ENCODE measurements around the gene LITAFD. TPM values are rescaled to one million over a fixed set of nuclear protein-coding genes. Genes with fewer than 3 reads are reported as not detected.

The LITAFD gene
- polyA plus RNA-seq, 3 donors: not detected

GRCh38 chr16:8887431-8887765, 5.2 kb downstream of the LITAFD start:
- 94% methylated on average over 6 of the region's 6 CpGs for WGBS (ENCODE audit: insufficient coverage)
- no peak for DNase-seq

GRCh38 chr16:8887952-8888560, 5.9 kb downstream of the LITAFD start:
- no peak for TF ChIP-seq CTCF (IDR thresholded peaks at IDR 0.05)
- Mint-ChIP-seq H3K36me3 (peaks cover 39 to 41% of the 10 kb centered on the region in 2 donors), H3K27ac (no peak overlapping the region), H3K4me1 (peaks cover 9% of the 10 kb centered on the region), H3K9me3 (no peaks in the 10 kb centered on the region), H3K27me3 (ENCODE audit: low read depth in 3 of 3) (peaks cover 21 to 25% (median 24%) of the 10 kb centered on the region in 3 donors), H3K4me3 (no peak overlapping the region)
- DNase-seq: no peak
- peaks cover 76% of the 10 kb centered on the region for H4K20me1 ChIP-seq (ENCODE audit: insufficient read depth, low read length)
- intact Hi-C loops (cut with micrococcal nuclease): loop anchor here in 1 of 2 donors (10.0 kb wide), 1 partner anchor 253 kb away; no protein-coding TSS in a partner anchor
- no peaks in the 10 kb centered on the region for H3K79me2 ChIP-seq (ENCODE audit: insufficient read depth, low read length)
- H3K9ac ChIP-seq (ENCODE audit: insufficient read depth, low read length, poor library complexity, severe bottlenecking): no peak overlapping the region
- H3K27me3 ChIP-seq (ENCODE audit: control insufficient read depth in 2 of 2, insufficient read depth in 2 of 2, low read length in 2 of 2): peaks cover 0 to 14% of the 10 kb centered on the region in 2 donors
- 83% methylated on average over 16 of the region's 16 CpGs for WGBS (ENCODE audit: insufficient coverage)
- no peak overlapping the region for H3K4me3 ChIP-seq (replicated peaks in 1 of 3; ENCODE audit: low read depth in 2 of 3, low read length in 3 of 3)
- no peaks in the 10 kb centered on the region for H3K4me1 ChIP-seq (ENCODE audit: control insufficient read depth in 1 of 2, insufficient read depth in 2 of 2, low read length in 2 of 2)
- H3K9me3 ChIP-seq (replicated peaks in 1 of 2; ENCODE audit: control insufficient read depth in 1 of 2, insufficient read depth in 1 of 2, low read length in 2 of 2): no peaks in the 10 kb centered on the region
- H2AFZ ChIP-seq (ENCODE audit: insufficient read depth, low read depth, low read length, poor library complexity, severe bottlenecking): no peak overlapping the region
- H3K4me2 ChIP-seq (replicated peaks; ENCODE audit: extremely low read depth, low read length, poor library complexity, severe bottlenecking): no peak overlapping the region
- no peak overlapping the region for H3K27ac ChIP-seq (ENCODE audit: low read depth in 1 of 2, low read length in 2 of 2)
- peaks cover 32 to 43% of the 10 kb centered on the region in 2 donors for H3K36me3 ChIP-seq (replicated peaks in 1 of 2; ENCODE audit: control insufficient read depth in 1 of 2, insufficient read depth in 2 of 2, low read length in 2 of 2)

More at GRCh38 chr16:8887431-8887765, 5.2 kb downstream of the LITAFD start:
- H3K4me3 Mint-ChIP-seq: peak overlapping the region in 1 of 2 donors; percentile 1
- peaks cover 9% of the 10 kb centered on the region for H3K4me1 Mint-ChIP-seq
- peaks cover 32 to 34% of the 10 kb centered on the region in 2 donors for H3K36me3 Mint-ChIP-seq
- Histone ChIP-seq H3K36me3 (replicated peaks in 1 of 2; ENCODE audit: control insufficient read depth in 1 of 2, insufficient read depth in 2 of 2, low read length in 2 of 2) (peaks cover 26 to 36% of the 10 kb centered on the region in 2 donors), H3K79me2 (ENCODE audit: insufficient read depth, low read length) (no peaks in the 10 kb centered on the region), H2AFZ (ENCODE audit: insufficient read depth, low read depth, low read length, poor library complexity, severe bottlenecking) (no peak overlapping the region), H3K27ac (ENCODE audit: low read depth in 1 of 2, low read length in 2 of 2) (no peak overlapping the region), H3K4me1 (ENCODE audit: control insufficient read depth in 1 of 2, insufficient read depth in 2 of 2, low read length in 2 of 2) (no peaks in the 10 kb centered on the region), H3K27me3 (ENCODE audit: control insufficient read depth in 2 of 2, insufficient read depth in 2 of 2, low read length in 2 of 2) (peaks cover 0 to 14% of the 10 kb centered on the region in 2 donors), H3K4me2 (replicated peaks; ENCODE audit: extremely low read depth, low read length, poor library complexity, severe bottlenecking) (no peak overlapping the region), H4K20me1 (ENCODE audit: insufficient read depth, low read length) (peaks cover 70% of the 10 kb centered on the region), H3K9ac (ENCODE audit: insufficient read depth, low read length, poor library complexity, severe bottlenecking) (no peak overlapping the region), H3K9me3 (replicated peaks in 1 of 2; ENCODE audit: control insufficient read depth in 1 of 2, insufficient read depth in 1 of 2, low read length in 2 of 2) (no peaks in the 10 kb centered on the region), H3K4me3 (replicated peaks in 1 of 3; ENCODE audit: low read depth in 2 of 3, low read length in 3 of 3) (no peak overlapping the region)
- H3K27ac Mint-ChIP-seq: no peak overlapping the region
- intact Hi-C loops (cut with micrococcal nuclease): loop anchor here in 1 of 2 donors (10.0 kb wide), 1 partner anchor 253 kb away; no protein-coding TSS in a partner anchor
- no peak for TF ChIP-seq CTCF (IDR thresholded peaks at IDR 0.05)
- peaks cover 21 to 25% (median 24%) of the 10 kb centered on the region in 3 donors for H3K27me3 Mint-ChIP-seq (ENCODE audit: low read depth in 3 of 3)
- no peaks in the 10 kb centered on the region for H3K9me3 Mint-ChIP-seq
